Tibial nerve (tissue), 4 donors: Measurements from ENCODE around the gene GNG7.
A peak's percentile ranks its signal among the peaks of the same experiment; 100 is the strongest.

Experiments used
- EP300 ChIP-seq, 2 donors: sonication (generic); formaldehyde crosslinking; IDR thresholded peaks; one replicate each; pipeline ENCODE4 v1.6.1; 2017; ENCODE audit warnings: antibody characterized with exemption in 2 of 2, mild to moderate bottlenecking in 1 of 2
- POLR2A ChIP-seq, 2 donors: fragments of 450-650 bp; IDR thresholded peaks; one replicate each; pipeline ENCODE4 v1.6.1; 2017; ENCODE audit warnings: antibody characterized with exemption in 2 of 2, mild to moderate bottlenecking in 2 of 2, moderate library complexity in 2 of 2
- TF ChIP-seq, protein P1 (sequence below), 5 experiments: fragments of 200-600 bp in 3 of 5; fragments of 450-650 bp in 2 of 5; sonication (generic) in 3 of 5; IDR thresholded peaks; one replicate each; pipeline ENCODE4 v1.5.1; 2016 to 2019; ENCODE audit warnings: antibody characterized with exemption in 5 of 5, mild to moderate bottlenecking in 3 of 5, moderate library complexity in 2 of 5

DNA sequence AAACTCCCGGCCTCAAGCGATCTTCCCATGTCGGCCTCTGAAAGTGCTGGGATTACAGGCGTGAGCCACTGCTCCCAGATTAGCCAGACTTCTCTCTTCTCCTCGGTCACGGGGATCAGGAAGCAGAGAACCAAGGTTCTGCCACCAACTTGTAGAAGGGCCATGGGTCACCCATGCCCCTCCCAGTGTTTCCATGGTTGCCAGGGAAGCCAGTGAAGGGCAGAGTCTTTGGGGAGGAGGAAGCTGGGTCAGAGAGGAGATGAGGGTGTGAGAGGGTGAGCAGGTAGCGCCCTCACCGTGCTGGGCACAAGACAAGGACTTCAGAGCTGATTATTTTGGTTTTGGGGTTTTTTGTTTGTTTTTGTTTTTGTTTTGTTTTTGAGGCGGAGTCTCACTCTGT lies 77.1 kb downstream of the GNG7 start:
- peak in 1 of 2 donors; percentile 9 for TF ChIP-seq POLR2A (IDR thresholded peaks at IDR 0.05)
- TF ChIP-seq, protein P1, sequence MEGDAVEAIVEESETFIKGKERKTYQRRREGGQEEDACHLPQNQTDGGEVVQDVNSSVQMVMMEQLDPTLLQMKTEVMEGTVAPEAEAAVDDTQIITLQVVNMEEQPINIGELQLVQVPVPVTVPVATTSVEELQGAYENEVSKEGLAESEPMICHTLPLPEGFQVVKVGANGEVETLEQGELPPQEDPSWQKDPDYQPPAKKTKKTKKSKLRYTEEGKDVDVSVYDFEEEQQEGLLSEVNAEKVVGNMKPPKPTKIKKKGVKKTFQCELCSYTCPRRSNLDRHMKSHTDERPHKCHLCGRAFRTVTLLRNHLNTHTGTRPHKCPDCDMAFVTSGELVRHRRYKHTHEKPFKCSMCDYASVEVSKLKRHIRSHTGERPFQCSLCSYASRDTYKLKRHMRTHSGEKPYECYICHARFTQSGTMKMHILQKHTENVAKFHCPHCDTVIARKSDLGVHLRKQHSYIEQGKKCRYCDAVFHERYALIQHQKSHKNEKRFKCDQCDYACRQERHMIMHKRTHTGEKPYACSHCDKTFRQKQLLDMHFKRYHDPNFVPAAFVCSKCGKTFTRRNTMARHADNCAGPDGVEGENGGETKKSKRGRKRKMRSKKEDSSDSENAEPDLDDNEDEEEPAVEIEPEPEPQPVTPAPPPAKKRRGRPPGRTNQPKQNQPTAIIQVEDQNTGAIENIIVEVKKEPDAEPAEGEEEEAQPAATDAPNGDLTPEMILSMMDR (IDR thresholded peaks at IDR 0.05): no peak
- peak in 1 of 2 donors; percentile 54 for TF ChIP-seq EP300 (IDR thresholded peaks at IDR 0.05)
